Activated T-helper 9 cell treated with anti-CD3 and anti-CD28 coated beads, Interleukin-2, amount 50 U/mL, for 16 hours (primary cell): ENCODE measurements around the gene BIN1.
"Not testable (repeated sequence)": the region's sequence is repeated elsewhere in the genome, so short reads cannot be mapped to it uniquely, and the experiment has no call there.

ENCODE experiments used
- DNase-seq: peaks from one replicate; pipeline ENCODE4 v3.0.0-alpha.2; 2020; ENCODE audit warnings: low read depth

Gene BIN1

DNA sequence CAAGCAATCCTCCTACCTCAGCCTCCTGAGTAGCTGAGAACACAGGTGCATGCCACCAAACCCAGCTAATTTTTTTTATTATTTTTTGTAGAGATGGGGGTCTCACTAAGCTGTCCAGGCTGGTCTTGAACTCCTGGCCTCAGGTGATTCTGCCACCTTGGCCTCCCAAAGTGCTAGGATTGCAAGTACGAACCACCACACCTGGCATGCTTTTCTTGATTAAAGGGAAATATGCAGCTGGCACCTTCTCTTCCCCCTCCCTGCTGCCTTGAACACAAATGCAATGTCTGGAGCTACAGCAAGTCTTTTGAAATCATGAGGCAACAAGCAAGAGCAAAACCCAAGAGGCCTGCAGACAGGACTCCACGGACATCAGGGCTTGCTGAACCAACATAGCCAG, 26.8 kb upstream of the BIN1 start:
- no peak for DNase-seq

DNA sequence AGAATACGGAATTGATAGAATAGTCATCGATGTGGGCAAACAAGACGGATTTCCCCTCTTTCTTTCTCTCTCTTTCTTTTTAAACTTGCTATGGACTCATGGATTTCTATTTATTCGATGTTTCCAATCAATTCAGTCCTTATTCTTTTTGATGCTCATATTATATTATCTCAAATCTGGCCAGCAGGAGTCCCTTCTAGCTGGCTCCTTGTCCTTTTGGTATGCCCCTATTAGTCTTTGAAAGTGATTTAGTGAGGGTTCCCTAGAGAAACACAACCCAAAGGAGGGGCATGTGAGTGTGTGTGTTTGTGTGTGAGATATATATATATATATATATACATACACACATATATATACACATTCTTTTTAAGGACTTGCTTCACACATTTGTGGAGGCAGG, 23.5 kb upstream of the BIN1 start:
- no peak for DNase-seq

DNA sequence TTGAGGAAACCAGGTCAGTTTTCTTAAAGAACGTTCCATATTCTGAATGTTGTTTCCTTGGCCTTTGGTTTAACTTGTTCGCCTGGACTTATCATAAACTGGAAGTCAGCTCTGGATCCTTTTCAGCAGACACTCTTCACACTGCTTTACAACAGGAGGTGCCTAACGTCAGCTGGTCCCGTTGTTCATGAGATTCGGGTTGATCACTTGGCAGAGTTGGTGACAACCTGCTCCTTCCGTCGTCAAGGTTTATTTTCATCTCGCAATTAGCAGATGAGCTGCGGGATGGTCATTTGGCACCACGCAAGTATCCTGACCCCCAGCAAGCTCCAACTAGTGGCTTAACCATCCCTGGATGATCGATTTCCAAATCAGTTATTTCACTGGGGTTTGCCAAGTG, 23.0 kb upstream of the BIN1 start:
- DNase-seq: no peak

DNA sequence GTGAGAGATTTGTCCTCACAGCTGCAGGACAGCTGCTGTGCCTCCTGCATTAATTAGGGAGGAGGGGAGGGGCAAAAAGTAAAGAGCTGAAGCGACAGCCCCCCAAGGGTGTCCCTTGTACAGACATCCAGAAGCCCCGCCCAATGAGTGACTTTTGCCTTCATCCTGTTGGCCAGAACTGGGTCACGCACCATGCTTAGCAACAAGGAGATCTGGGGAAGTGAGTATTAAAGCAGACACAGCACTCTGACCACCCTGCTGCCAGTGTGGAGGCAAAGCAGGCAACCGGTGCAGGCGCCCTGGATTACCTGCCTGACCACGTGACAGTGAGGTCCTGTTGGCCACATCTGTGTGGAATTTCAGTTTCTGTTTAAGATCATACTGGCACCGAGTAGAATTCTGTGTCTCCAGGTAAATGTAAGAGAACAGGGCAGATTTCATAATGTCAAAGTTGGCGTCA, 21.5 kb upstream of the BIN1 start:
- DNase-seq: no peak

DNA sequence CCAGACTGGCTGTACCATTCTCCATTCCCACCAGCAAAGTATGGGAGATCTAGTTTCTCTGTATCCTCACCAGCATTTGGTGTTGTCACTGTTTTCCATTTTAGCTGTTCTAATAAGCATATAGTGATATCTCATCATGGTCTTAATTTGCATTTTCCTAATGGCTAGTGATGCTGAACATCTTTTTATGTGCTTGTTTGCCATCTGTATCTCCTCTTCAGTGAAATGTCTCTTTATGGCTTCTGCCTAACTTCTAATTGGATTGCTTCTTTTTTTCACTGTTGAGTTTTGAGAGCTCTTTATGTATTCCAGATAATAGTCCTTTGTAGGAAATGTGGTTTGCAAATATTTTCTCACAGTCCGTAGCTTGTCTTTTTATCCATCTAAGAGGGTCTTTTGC, 18.9 kb upstream of the BIN1 start:
- no peak for DNase-seq

DNA sequence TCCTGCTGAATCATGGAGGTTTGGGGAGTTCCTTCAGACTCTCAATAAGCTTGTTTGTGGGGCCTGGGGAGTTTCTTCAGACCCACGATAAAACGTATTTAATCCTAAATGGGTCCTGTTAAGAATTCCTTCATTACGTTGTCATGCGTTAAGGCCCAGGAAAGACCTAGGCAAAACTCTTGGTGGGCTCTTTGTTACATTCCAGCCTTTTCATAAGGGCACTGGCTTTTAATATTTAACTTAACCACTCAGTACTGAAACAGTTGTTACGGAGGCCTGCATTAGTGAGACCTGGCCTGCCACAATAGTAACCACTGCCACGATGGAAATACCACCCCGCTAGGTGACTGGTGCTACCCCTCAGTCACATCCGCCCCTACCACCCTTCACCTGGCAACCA, 17.5 kb upstream of the BIN1 start:
- no peak for DNase-seq

DNA sequence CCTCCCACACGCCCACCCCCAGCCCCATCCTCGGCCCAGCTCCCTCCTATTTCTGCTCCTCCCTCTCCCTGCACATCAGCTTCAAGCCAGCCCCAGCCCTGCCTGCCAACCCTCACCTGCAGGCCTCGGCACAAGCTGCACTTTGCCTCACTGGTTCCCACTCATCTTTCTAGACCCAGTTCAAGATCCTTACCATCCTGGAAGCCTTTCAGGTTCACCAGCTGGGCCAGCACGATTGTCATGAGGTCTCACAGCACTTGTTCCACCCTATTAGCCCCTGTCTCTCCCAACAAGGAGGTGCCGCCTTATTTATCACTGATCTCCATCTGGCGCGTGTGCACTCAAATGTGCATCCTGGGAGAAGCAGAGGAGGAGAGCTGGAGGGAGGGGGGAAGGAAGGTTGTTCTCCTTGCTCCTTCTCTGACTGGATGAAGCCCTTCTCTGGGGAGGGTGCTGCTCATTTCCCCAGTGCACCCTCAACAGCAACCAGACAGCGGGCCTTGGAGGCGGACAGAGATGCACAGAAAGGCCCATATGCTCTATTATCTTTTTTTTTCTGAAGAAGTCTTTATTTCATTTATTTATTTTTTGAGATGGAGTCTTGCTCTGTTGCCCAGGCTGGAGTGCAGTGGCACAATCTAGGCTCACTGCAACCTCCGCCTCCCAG, 15.5 kb upstream of the BIN1 start:
- no peak for DNase-seq

DNA sequence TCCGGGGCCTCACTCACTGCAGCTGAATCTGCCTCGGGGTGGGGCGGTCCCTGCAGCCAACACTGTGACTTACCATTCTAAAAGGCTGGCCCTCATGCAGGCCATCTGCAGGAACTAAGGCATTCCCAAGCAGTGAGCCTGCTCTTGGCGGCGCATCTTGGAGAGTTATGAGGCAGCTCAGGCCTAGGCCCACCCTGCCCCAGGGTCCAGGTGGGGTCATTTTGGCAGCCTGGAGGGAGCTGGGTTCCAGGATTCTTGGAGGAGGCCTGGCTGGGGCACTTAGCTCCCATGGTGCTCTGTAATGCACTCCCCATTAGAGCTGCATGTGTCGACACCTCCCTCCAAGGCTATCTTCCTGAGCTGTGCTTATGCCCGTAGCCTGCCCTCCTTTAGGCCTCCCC, 14.8 kb upstream of the BIN1 start:
- DNase-seq: no peak

DNA sequence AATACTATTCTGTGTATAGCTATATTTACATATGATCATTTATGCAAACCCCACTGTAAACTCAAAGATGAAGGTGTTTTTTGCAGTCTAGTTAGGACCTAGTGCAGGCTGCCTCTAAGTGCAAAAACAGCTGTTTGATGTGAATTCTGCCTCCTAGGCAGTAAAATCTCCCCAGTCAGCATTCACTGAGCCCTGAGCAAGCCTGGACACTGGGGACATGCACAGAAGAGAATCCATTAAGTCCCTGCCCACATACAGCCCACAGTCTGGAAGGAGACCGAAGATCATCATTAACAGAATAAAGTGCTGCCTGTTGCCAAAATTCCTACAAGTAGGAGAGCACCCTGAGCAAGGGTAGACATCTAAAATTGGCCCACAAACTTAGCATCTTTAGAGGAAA, 14.4 kb upstream of the BIN1 start:
- DNase-seq: no peak

DNA sequence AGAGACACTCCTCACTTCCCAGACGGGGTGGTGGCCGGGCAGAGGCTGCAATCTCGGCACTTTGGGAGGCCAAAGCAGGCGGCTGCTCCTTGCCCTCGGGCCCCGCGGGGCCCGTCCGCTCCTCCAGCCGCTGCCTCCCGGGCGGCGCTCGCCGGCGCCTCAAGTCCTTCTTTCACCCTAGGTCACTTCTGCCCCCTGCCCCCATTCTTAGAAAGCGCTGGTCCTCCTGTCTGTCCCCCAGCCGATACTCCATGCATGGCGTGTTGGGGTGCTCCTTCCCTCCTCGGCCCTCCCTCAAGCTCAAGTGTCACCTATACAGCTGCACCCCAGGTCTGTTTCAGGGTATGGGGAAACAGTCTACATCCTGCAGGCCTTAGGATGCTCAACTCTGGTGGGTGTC, 13.5 kb upstream of the BIN1 start:
- not testable (repeated sequence) for DNase-seq

DNA sequence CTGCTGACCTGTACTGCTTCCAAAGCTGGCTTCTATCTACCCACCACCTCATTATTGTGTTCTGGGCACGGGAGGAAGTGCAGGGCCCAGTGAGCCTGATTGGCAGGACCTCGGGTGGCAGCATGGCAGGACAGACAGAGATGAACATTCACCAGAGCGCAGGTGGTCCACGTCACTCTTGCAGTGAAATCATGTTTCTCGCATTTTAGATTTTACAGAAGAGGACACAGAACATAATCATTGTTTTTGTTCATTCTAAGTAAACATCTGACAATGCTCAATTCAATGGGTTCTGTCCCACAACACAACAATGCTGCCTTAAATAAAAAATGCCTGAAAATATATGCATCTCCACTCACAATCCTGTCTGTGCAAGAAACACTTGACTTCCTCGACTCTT, 11.5 kb upstream of the BIN1 start:
- DNase-seq: no peak

DNA sequence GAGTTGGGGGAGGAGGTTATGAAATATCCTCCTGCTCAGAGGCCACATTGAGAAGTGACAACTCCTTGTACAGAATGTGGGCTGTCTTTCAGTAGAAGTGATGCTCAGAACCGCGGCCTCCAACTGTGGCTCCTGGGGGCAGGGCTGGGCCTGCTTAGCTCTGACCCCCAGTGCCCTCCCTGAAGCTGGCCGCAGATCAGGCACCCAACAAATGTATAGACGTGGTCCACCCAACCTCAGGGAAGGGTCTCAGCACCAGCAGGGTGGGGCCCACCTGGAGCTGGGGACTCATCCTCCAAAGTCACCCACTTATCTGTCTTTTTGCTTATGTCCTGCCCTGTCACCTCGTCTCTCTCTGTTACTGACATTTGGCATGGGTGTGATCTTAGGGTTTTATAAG, 11.1 kb upstream of the BIN1 start:
- DNase-seq: no peak

DNA sequence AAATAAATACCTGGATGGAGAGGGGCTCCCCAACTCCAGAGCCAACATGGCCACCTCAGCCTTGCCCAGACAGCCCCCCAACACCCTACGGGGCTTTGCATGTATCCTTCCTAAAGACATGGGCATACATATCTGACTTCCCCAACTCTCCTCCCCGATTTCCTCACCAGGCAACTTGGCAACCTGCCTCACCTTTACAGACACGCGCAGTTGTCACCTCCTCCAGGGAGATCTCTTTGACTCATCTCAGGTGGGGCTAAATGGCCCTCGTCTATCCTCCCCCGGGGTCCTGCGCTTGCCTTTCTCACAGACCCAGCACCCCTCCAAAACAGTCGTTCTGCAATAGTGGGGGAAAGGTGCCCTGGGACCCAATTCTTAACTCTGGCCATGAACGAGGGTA, 10.6 kb upstream of the BIN1 start:
- no peak for DNase-seq

DNA sequence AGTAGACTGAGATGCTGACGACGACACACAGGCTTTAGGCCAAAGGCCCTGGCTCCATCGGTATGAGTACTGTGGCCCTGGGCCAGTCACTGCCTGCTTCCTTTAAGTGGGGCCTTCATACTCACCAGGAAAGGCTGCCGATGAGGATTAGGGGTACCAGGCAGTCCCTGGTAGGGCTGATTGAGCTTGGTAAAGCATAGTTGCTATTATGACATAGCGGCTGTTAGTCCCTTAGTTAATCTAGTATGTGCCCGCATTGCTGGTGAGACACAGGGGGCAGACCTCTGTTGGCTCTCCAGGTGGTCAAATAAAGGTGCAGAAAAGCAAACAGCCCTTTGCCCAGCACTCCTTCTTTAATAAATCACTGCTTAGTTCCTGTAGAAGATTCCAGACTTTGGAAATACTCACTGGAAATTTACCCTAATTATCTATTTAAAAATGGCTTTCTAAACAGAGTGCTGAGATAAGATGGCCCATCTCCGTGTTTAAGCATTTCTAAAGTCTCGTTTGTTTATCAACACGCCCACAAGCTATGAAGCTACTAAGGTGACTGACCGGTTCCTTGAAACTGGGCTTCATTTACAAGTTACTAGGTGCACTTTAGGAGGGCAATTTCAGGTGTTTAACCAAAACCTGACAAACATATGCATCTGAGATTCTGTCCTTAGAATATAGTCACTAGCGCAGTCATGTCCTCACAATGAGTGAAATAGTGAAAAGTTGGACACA, 8.7 kb upstream of the BIN1 start:
- no peak for DNase-seq

DNA sequence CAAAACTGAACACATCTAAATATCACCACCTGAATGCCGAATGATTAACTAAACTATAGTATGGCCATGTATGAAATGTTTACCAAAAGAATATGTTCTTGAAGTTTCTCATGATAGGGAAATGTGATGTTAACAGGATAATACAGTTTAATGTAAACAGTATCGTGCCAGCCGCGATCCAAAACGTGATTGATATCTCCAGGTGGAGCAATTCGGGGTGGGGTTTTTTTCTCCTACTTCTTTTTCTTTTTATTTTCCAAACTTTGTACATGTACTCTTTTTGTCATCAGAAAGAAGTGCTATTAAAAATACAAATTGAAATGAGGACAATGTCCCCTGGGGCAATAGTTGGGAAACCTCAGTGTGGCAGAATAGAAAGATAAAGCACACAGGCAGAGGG, 4.0 kb upstream of the BIN1 start:
- DNase-seq: no peak

DNA sequence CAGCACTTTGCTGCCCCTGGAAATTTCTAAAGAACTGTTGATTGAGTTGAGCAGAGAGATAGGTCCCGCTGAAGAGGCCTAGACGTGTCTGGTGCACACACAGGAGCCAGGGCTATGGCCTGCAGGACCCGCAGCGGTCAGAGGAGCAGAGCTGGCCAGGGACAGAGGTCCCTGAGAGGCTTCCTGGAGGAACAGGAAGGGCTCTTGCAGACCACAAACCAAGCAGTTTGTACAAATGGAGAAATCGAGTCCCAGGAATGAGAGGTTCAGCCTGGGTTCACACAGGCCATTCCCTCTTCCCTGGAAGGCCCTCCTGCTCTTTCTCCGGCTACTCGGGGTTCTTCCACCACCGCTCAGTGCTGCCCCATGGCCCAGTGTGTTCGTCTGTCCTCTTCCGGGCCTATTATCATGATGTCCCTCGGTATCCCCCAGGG, 1.2 kb upstream of the BIN1 start:
- no peak for DNase-seq

DNA sequence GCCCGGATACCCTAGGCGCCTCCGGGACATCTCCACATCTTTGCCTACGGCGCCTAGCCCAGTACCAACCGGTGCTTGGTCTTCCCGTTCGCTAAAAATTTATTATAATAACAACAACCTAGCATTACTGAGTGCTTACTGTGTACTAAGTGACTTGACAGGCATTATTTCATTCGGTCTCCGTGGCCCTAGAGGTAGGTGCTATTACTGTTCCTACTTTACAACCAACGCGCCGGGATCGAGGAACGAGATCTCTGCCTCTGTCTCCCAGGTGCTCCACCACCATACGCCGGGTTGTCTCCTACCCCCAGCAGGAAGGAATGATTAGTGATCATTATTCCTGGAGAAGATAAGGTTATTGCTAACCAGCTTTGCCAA, 657 bp upstream of the BIN1 start:
- no peak for DNase-seq

DNA sequence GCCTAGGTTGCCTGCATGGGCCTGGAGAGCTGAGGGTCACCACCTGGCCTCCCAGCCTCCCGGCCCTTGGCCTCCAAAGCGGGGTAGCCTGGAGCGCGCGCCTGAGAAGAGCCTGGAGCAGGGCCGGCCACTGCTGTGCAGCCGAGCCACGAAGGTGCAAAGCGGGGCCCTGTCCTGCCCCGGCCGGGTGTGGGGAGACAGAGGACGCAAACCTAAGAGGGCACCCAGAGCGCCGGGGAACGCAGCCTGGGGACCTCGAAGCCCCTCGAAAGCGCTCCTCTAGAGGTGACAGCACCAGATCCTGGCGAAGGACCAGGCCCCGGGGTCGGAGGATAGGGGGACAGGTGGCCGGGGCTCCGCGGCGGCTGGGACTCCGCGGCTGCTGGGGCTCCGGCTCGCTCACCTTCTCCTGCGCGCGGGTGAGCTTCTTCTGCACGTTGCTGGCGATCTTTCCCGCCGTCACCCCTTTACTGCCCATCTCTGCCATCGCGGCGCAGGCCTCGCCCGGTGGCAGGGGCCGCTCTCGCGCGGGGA, 430 bp downstream of the BIN1 start:
- no peak for DNase-seq

DNA sequence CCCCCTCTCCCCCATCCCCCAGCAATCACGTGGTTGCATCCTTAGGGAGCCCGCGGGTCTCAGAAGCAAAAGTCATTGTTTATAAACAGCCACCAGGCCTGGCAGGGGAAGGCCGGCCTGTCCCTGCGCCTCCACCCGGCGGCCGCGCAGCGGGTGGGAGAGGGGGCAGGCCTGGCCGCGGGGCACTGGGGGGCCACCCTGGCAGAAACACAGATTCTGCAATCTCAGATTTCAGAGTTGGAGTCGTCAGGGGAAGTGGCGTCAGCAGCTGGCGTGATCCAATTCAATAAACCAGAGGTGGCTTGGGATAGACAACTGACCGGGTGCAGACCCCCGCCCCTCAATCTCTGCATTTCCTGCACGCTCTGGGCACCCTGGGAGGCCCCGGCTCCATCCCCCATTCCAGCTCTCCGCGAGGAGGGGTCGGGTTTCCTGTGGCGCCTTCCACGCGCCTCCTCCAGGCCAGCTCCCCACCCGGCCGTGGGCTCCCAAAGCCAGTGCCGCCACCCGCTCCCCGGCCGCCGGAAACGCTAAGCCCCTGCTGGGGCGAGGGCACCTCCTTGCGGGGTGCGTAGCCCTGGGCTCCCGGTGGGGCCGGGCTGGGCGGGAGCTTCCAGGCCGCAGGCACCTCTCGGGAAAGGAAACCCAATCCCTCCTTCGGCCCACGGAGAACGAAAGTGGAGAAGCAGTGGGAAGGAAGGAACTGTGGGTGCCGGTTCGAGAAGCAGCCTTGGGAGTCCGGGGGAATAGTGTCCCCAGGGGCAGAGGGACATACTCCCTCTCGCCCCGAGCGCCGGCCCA, 1.1 kb downstream of the BIN1 start:
- no peak for DNase-seq

DNA sequence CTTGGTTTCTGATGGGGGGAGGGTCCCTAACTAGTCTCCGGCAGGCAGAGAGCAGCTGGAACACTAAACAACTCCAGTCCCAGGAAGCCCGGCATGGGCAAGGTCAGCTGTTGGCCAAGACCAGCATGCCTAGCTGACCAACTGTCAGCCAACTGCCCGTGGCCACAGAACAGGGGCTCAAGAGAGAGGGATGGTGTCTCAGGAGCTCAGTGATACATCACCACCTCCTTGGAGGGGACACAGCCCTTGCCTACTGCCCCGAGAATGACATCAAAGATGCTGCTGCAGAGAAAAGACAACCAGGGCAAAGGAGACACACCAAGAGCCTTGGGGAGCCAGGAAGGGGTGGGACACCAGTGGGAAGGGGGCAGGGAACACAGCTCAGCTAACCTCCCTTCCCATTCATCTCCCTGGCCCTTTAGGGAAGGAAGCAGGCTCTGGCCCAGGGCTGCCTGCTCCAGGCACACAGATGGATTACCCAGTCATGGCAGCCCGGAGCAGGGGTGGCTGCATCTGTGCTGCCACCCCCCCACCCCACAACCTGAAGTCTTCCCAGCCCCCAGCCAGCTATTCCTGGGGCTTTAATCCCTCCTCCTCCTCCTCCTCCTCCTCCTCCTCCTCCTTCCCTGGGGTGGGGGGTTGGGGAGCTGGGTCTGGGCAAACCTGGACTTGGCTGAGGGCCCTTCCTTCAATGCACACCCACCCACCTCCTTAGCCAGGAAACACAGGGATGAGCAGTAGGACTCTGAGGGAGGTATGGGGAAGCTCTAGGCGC, 1.9 kb downstream of the BIN1 start:
- DNase-seq: no peak

DNA sequence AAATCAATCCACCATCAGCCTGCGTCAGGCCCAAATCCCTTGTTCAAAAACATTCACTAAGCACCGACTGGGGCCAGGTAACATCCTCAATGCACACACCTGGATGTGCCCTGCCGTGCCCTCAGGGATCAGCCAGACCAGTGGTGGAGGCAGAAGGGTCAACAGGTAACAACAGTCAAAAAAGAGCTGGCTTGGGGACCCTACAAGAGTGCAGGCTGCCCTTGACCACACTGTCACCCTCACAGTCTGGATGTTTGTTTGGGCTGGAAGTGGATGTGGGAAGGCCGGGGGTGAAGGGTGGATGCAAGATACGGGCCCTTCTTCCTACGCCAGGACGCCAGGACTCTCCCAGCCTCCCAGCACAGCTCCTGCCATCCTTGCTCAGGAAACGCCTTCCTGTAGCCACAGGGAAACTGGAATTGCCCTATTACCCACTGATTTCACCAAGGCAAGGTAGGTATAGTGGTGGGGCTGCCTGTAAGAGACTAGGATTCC, 2.7 kb downstream of the BIN1 start:
- DNase-seq: no peak
